H1 (cell line): ENCODE data around the gene TEK. TPM values are rescaled to one million over a fixed set of nuclear protein-coding genes. Genes with fewer than 3 reads are reported as not detected.

Experiments used
- CTCF ChIA-PET: fragments of 300-600 bp; sonication (Branson Sonifier 250); formaldehyde crosslinking; loops from one replicate; lab custom pipeline; 2021; ENCODE audit not compliant: partially characterized antibody; lab: Charles Lee
- POLR2A ChIA-PET: fragments of 300-600 bp; sonication (Branson Sonifier 250); formaldehyde crosslinking; loops from one replicate; lab custom pipeline; 2021; ENCODE audit warnings: inconsistent platforms; ENCODE audit not compliant: partially characterized antibody; lab: Charles Lee
- DNase-seq, 2 experiments: peaks; one replicate each; pipeline versions ENCODE4 v3.0.0 to v3.0.0-alpha.2; 2010 to 2022; ENCODE audit warnings: low spot score in 2 of 2, low read depth in 1 of 2, mixed read lengths in 1 of 2
- FAIRE-seq: peaks from 2 replicates; lab custom pipeline; 2011; peaks lifted over from hg19 to GRCh38; lab: Jason Lieb, UNC
- H2AFZ ChIP-seq: 2 replicates; pipeline ENCODE4 v1.8.1; 2012; ENCODE audit warnings: low read length, inconsistent platforms
- H2AK5ac ChIP-seq: 2 replicates; pipeline ENCODE4 v1.6.1; 2013; ENCODE audit warnings: low read depth, low read length
- H2BK120ac ChIP-seq: replicated peaks from 2 replicates; pipeline ENCODE3; 2013; ENCODE audit warnings: low read depth, low read length, inconsistent platforms
- H2BK12ac ChIP-seq: 2 replicates; pipeline ENCODE4 v1.6.1; 2013; ENCODE audit warnings: low read depth, low read length
- H2BK15ac ChIP-seq: 2 replicates; pipeline ENCODE4 v1.6.1; 2013; ENCODE audit warnings: low read length
- H2BK20ac ChIP-seq: 2 replicates; pipeline ENCODE4 v1.6.1; 2013; ENCODE audit warnings: low read length
- H2BK5ac ChIP-seq: 2 replicates; pipeline ENCODE4 v1.6.1; 2013; ENCODE audit warnings: low read depth, low read length
- H3K14ac ChIP-seq: 2 replicates; pipeline ENCODE4 v1.6.1; 2013; ENCODE audit warnings: inconsistent platforms; ENCODE audit not compliant: insufficient read length
- H3K18ac ChIP-seq: 2 replicates; pipeline ENCODE4 v1.6.1; 2013; ENCODE audit warnings: low read length; ENCODE audit errors: extremely low read depth
- H3K23ac ChIP-seq: 2 replicates; pipeline ENCODE4 v1.6.1; 2013; ENCODE audit warnings: inconsistent platforms; ENCODE audit not compliant: insufficient read length
- H3K23me2 ChIP-seq: 2 replicates; pipeline ENCODE4 v1.6.1; 2013; ENCODE audit warnings: low read depth, low read length
- H3K27ac ChIP-seq: 2 replicates; pipeline ENCODE4 v1.6.1; 2011; ENCODE audit warnings: low read depth, low read length, inconsistent platforms
- H3K27me3 ChIP-seq, 4 experiments: replicated peaks in 1 of 4; 1 replicate in 1 of 4; 2 replicates in 3 of 4; pipeline versions ENCODE4 v1.6.1 to v1.8.1; 2011 to 2013; ENCODE audit warnings: low read length in 3 of 4, mild to moderate bottlenecking in 3 of 4, inconsistent platforms in 2 of 4, mixed read lengths in 2 of 4, moderate library complexity in 1 of 4; ENCODE audit not compliant: control insufficient read depth in 3 of 4, insufficient read depth in 3 of 4; ENCODE audit errors: extremely low read depth in 1 of 4
- H3K36me3 ChIP-seq, 4 experiments: 2 replicates each; pipeline versions ENCODE4 v1.6.1 to v1.8.1; 2011 to 2013; ENCODE audit warnings: mild to moderate bottlenecking in 4 of 4, low read length in 3 of 4, moderate library complexity in 2 of 4, control low read depth in 1 of 4, inconsistent platforms in 1 of 4; ENCODE audit not compliant: insufficient read depth in 4 of 4, control insufficient read depth in 2 of 4
- H3K4ac ChIP-seq: replicated peaks from 2 replicates; pipeline ENCODE3; 2013; ENCODE audit warnings: low read length, low read depth, mixed read lengths, inconsistent platforms; ENCODE audit not compliant: insufficient read length
- H3K4me1 ChIP-seq, 4 experiments: replicated peaks in 1 of 4; 1 replicate in 1 of 4; 2 replicates in 3 of 4; pipeline versions ENCODE4 v1.6.1 to v1.8.1; 2011 to 2013; ENCODE audit warnings: low read length in 3 of 4, inconsistent platforms in 2 of 4, mixed read lengths in 1 of 4; ENCODE audit not compliant: insufficient read depth in 4 of 4, control insufficient read depth in 3 of 4
- H3K4me2 ChIP-seq, 2 experiments: 2 replicates each; pipeline versions ENCODE4 v1.6.1 to v1.8.1; 2011 to 2013; ENCODE audit warnings: low read depth in 2 of 2, low read length in 2 of 2, control low read depth in 1 of 2, inconsistent platforms in 1 of 2, mild to moderate bottlenecking in 1 of 2; ENCODE audit not compliant: insufficient read depth in 1 of 2
- H3K4me3 ChIP-seq, 4 experiments: fragments of 200-600, 300-600 bp in 1 of 4; sonication (generic), shearing (Covaris generic), sonication (Bioruptor Twin) in 1 of 4; 2 replicates each; pipeline versions ENCODE4 v1.5.1 to v1.8.1; 2011 to 2016; ENCODE audit warnings: low read length in 4 of 4, low read depth in 3 of 4, control low read depth in 2 of 4, inconsistent platforms in 2 of 4, mild to moderate bottlenecking in 2 of 4, mixed read lengths in 1 of 4, moderate library complexity in 1 of 4; ENCODE audit not compliant: insufficient read depth in 2 of 4; ENCODE audit errors: extremely low read depth in 1 of 4
- H3K56ac ChIP-seq: replicated peaks from 2 replicates; pipeline ENCODE3; 2013; ENCODE audit warnings: low read depth, mild to moderate bottlenecking, mixed read lengths, low read length, inconsistent platforms; ENCODE audit not compliant: insufficient read length
- H3K79me1 ChIP-seq: 2 replicates; pipeline ENCODE4 v1.6.1; 2013; ENCODE audit warnings: low read depth, low read length, control low read depth
- H3K79me2 ChIP-seq, 2 experiments: 2 replicates each; pipeline versions ENCODE4 v1.6.1 to v1.8.1; 2012 to 2013; ENCODE audit warnings: low read length in 2 of 2, mild to moderate bottlenecking in 2 of 2, inconsistent platforms in 1 of 2; ENCODE audit not compliant: insufficient read depth in 2 of 2, control insufficient read depth in 1 of 2
- H3K9ac ChIP-seq, 4 experiments: replicated peaks in 1 of 4; 1 replicate in 1 of 4; 2 replicates in 3 of 4; pipeline versions ENCODE4 v1.6.1 to v1.8.1; 2011 to 2013; ENCODE audit warnings: low read depth in 3 of 4, low read length in 3 of 4, control low read depth in 2 of 4, mild to moderate bottlenecking in 2 of 4, moderate library complexity in 2 of 4, inconsistent platforms in 1 of 4; ENCODE audit errors: extremely low read depth in 1 of 4
- H3K9me3 ChIP-seq, 2 experiments: 2 replicates each; pipeline versions ENCODE4 v1.6.1 to v1.8.1; 2012 to 2013; ENCODE audit warnings: mild to moderate bottlenecking in 2 of 2, moderate library complexity in 2 of 2, control low read depth in 1 of 2, inconsistent platforms in 1 of 2, low read depth in 1 of 2, low read length in 1 of 2, mixed read lengths in 1 of 2; ENCODE audit not compliant: insufficient read depth in 2 of 2
- H4K20me1 ChIP-seq, 2 experiments: replicated peaks in 1 of 2; 2 replicates each; pipeline versions ENCODE3 to v1.8.1; 2011 to 2013; ENCODE audit warnings: inconsistent platforms in 2 of 2, low read length in 2 of 2, mild to moderate bottlenecking in 1 of 2; ENCODE audit not compliant: insufficient read depth in 2 of 2, control insufficient read depth in 1 of 2
- H4K5ac ChIP-seq: 2 replicates; pipeline ENCODE4 v1.6.1; 2013; ENCODE audit warnings: low read length, low read depth, mixed read lengths, inconsistent platforms; ENCODE audit not compliant: insufficient read length
- H4K8ac ChIP-seq: 2 replicates; pipeline ENCODE4 v1.8.0; 2013; ENCODE audit warnings: mild to moderate bottlenecking, moderate library complexity, low read length, inconsistent platforms; ENCODE audit not compliant: insufficient read depth; ENCODE audit errors: extremely low read depth
- H4K91ac ChIP-seq: replicated peaks from 2 replicates; pipeline ENCODE3; 2013; ENCODE audit warnings: low read length, mixed read lengths, inconsistent platforms; ENCODE audit not compliant: insufficient read length
- JUN ChIP-seq: IDR thresholded peaks from 2 replicates; pipeline ENCODE4 v1.6.1; 2011; ENCODE audit warnings: low read depth, mild to moderate bottlenecking, improper control_type of control experiment, low read length
- POLR2AphosphoS5 ChIP-seq: IDR thresholded peaks from 2 replicates; pipeline ENCODE4 v1.6.1; 2011; ENCODE audit warnings: low read depth, low read length
- RBBP5 ChIP-seq: IDR thresholded peaks from 2 replicates; pipeline ENCODE4 v1.7.1; 2012; ENCODE audit warnings: low read depth, mild to moderate bottlenecking, inconsistent platforms, low read length, moderate library complexity, borderline replicate concordance
- RFX5 ChIP-seq: IDR thresholded peaks from 2 replicates; pipeline ENCODE4 v1.6.1; 2011; ENCODE audit warnings: low read depth, low read length, improper control_type of control experiment, borderline replicate concordance
- YY1 ChIP-seq: IDR thresholded peaks from 2 replicates; pipeline ENCODE4 v1.6.1; 2011; ENCODE audit warnings: low read depth, mild to moderate bottlenecking, low read length
- WGBS, 2 experiments: shearing (Covaris generic) in 1 of 2; methylation state at CpG; one replicate each; pipeline versions ENCODE4 v1.1.6 to v1.1.7; 2013 to 2015; ENCODE audit warnings: low lambda C conversion rate in 2 of 2, mixed read lengths in 2 of 2, inconsistent platforms in 1 of 2, low coverage in 1 of 2, missing lambda C conversion rate in 1 of 2; ENCODE audit not compliant: insufficient replicate concordance in 2 of 2, insufficient coverage in 1 of 2, insufficient read length in 1 of 2; ENCODE audit errors: extremely low coverage in 1 of 2, missing lambda C conversion rate in 1 of 2; 5-methylcytosine and 5-hydroxymethylcytosine counted together
- polyA plus RNA-seq, 7 experiments: library from polyadenylated mRNA; depleted of rRNA in 3 of 7; stranded (reverse) in 5 of 7; unstranded in 2 of 7; fragments of >200 nt in 5 of 7; fragments of 200-250 nt in 2 of 7; gene quantifications; 1 replicate in 5 of 7; 2 replicates in 1 of 7; 4 replicates in 1 of 7; pipeline versions ENCODE4 v1.2.1 to v1.2.3, GENCODE V29; 2011 to 2013; ENCODE audit warnings: missing spikeins in 2 of 7, mixed read lengths in 2 of 7
- total RNA-seq: library from RNA; stranded (reverse); fragmentation: NEBNext Ultra II Directional; extraction: Animal tissue kit (Norgen Biotek cat#: 25700); gene quantifications from 2 replicates; pipeline ENCODE4 v1.2.1, GENCODE V29; 2021
- TF ChIP-seq, protein P1 (sequence below), 3 experiments: IDR thresholded peaks; 1 replicate in 2 of 3; 2 replicates in 1 of 3; pipeline versions ENCODE4 v1.5.1 to v1.6.1; 2011; ENCODE audit warnings: low read length in 3 of 3, mild to moderate bottlenecking in 3 of 3, inconsistent platforms in 2 of 3, low read depth in 1 of 3, moderate library complexity in 1 of 3; ENCODE audit not compliant: insufficient read depth in 1 of 3; ENCODE audit errors: control extremely low read depth in 1 of 3

TEK gene
- total and polyA plus RNA-seq, 2 of the 8 experiments (the other 6 are each of a cell fraction or from before 2014, with no cell fraction given), result 11.0 to 35.8 TPM

DNA sequence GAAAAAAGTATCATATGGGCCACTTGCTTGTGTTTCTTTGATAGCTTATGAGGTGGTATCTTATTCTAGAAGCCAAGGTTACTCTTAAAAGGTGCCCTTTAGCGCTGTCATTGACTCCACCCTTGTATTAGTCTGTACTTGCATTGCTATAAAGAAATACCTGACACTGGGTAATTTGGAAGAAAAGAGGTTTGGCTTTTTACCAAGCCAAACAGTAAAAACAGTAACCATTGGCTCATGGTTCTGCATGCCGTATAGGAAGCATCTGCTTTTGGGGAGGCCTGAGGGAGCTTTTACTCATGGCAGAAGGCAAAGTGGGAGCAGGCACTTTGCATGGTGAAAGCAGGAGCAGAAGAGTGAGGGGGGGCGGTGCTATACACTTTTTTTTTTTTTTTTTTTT, 87.4 kb downstream of the TEK start:
- no peak overlapping the region for H2BK12ac ChIP-seq
- H4K5ac ChIP-seq, result no peak overlapping the region
- H3K9ac ChIP-seq, result no peak overlapping the region
- H4K8ac ChIP-seq, result no peak overlapping the region
- FAIRE-seq (no peak), DNase-seq (no peak)
- no peak overlapping the region for H2BK20ac ChIP-seq
- no peak overlapping the region for H3K4me3 ChIP-seq
- H3K27ac ChIP-seq, result no peak overlapping the region
- H2AFZ ChIP-seq, result no peak overlapping the region
- no peak overlapping the region for H3K14ac ChIP-seq
- no peak overlapping the region for H4K91ac ChIP-seq
- ChIA-PET POLR2A (no interaction called here), CTCF (no interaction called here)
- H3K23me2 ChIP-seq, result no peaks in the 10 kb centered on the region
- no peak overlapping the region for H2BK15ac ChIP-seq
- H4K20me1 ChIP-seq, result peaks cover 0 to 1% of the 10 kb centered on the region in 2 experiments
- H3K36me3 ChIP-seq, result peaks cover 0 to 6% (median 0%) of the 10 kb centered on the region in 4 experiments; a peak in 1 of 8 replicates
- no peaks in the 10 kb centered on the region; a peak in 1 of 7 replicates for H3K27me3 ChIP-seq
- no peaks in the 10 kb centered on the region for H3K79me2 ChIP-seq
- no peak overlapping the region for H3K4ac ChIP-seq
- 95% methylated on average over 2 of the region's 3 CpGs; no CpG with 5 or more reads in 1 of the 2 experiments for WGBS, 2 experiments
- no peak overlapping the region for H2AK5ac ChIP-seq
- H2BK120ac ChIP-seq, result no peak overlapping the region
- no peak overlapping the region for H3K18ac ChIP-seq
- H2BK5ac ChIP-seq, result no peak overlapping the region
- H3K9me3 ChIP-seq, result no peaks in the 10 kb centered on the region
- no peaks in the 10 kb centered on the region for H3K79me1 ChIP-seq
- no peak overlapping the region for H3K4me2 ChIP-seq
- H3K56ac ChIP-seq, result no peak overlapping the region
- H3K4me1 ChIP-seq, result no peaks in the 10 kb centered on the region
- H3K23ac ChIP-seq, result no peak overlapping the region
- TF ChIP-seq RBBP5 (no peak), JUN (no peak), YY1 (no peak), POLR2AphosphoS5 (no peak), RFX5 (no peak)
- TF ChIP-seq, protein P1, sequence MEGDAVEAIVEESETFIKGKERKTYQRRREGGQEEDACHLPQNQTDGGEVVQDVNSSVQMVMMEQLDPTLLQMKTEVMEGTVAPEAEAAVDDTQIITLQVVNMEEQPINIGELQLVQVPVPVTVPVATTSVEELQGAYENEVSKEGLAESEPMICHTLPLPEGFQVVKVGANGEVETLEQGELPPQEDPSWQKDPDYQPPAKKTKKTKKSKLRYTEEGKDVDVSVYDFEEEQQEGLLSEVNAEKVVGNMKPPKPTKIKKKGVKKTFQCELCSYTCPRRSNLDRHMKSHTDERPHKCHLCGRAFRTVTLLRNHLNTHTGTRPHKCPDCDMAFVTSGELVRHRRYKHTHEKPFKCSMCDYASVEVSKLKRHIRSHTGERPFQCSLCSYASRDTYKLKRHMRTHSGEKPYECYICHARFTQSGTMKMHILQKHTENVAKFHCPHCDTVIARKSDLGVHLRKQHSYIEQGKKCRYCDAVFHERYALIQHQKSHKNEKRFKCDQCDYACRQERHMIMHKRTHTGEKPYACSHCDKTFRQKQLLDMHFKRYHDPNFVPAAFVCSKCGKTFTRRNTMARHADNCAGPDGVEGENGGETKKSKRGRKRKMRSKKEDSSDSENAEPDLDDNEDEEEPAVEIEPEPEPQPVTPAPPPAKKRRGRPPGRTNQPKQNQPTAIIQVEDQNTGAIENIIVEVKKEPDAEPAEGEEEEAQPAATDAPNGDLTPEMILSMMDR (IDR thresholded peaks at IDR 0.05; ENCODE audit: control extremely low read depth in 1 of 3, insufficient read depth in 1 of 3, low read depth in 1 of 3, low read length in 3 of 3), result no peak
